Measurements from ENCODE around the gene GOLGA6D.
"Not testable (repeated sequence)": the region's sequence is repeated elsewhere in the genome, so short reads cannot be mapped to it uniquely, and the experiment has no call there.

GOLGA6D gene

GRCh38 chr15:75338661-75339240 lies 56.1 kb downstream of the GOLGA6D start:
- no peak for TF ChIP-seq CTCF (IDR thresholded peaks at IDR 0.05; ENCODE audit: low read depth, low read length)
- DNase-seq (ENCODE audit: low read depth in 2 of 2): no peak
- no peak overlapping the region for H3K4me3 ChIP-seq (replicated peaks in 1 of 2; ENCODE audit: low read depth in 2 of 2, low read length in 2 of 2)

GRCh38 chr15:75339531-75340240 lies 57.1 kb downstream of the GOLGA6D start:
- no peak for TF ChIP-seq CTCF (IDR thresholded peaks at IDR 0.05; ENCODE audit: low read depth, low read length)
- no peak for DNase-seq (ENCODE audit: low read depth in 2 of 2)
- no peak overlapping the region for H3K4me3 ChIP-seq (replicated peaks in 1 of 2; ENCODE audit: low read depth in 2 of 2, low read length in 2 of 2)

- no peak for DNase-seq (ENCODE audit: low read depth in 2 of 2)
- no peak for TF ChIP-seq CTCF (IDR thresholded peaks at IDR 0.05; ENCODE audit: low read depth, low read length)
- no peak overlapping the region for H3K4me3 ChIP-seq (replicated peaks in 1 of 2; ENCODE audit: low read depth in 2 of 2, low read length in 2 of 2)
These were observed 59.6 kb downstream of the GOLGA6D start for GRCh38 chr15:75342221-75342620.

GRCh38 chr15:75343953-75344352 lies 61.3 kb downstream of the GOLGA6D start:
- peak in 1 of 2 donors; percentile 55 for DNase-seq (ENCODE audit: low read depth in 2 of 2)
- H3K4me3 ChIP-seq (replicated peaks in 1 of 2; ENCODE audit: low read depth in 2 of 2, low read length in 2 of 2): not testable (repeated sequence)

Data from cardiac fibroblast (primary cell).